HG02759 (cell line): Measurements from ENCODE around the gene SORCS3.
A peak's percentile ranks its signal among the peaks of the same experiment; 100 is the strongest.

Experiments used
- ATAC-seq: cut with Tn5 transposase; IDR thresholded peaks from one replicate; pipeline ENCODE4 v1.9.1; 2021; ENCODE audit warnings: mild to moderate bottlenecking, moderate library complexity; ENCODE audit not compliant: unreplicated experiment

The SORCS3 gene

GRCh38 chr10:104642658-104643302, 1.7 kb downstream of the SORCS3 start:
- ATAC-seq, result peak; percentile 42

GRCh38 chr10:104643303-104643663, 2.2 kb downstream of the SORCS3 start:
- ATAC-seq, result no peak

GRCh38 chr10:104646146-104646545, 5.1 kb downstream of the SORCS3 start:
- ATAC-seq, result no peak

- no peak for ATAC-seq
These were observed 7.3 kb downstream of the SORCS3 start for GRCh38 chr10:104648421-104648820.

- ATAC-seq, result no peak
These were observed 9.0 kb downstream of the SORCS3 start for GRCh38 chr10:104650072-104650471.

- no peak for ATAC-seq
These were observed 9.7 kb downstream of the SORCS3 start for GRCh38 chr10:104650635-104651331.

- no peak for ATAC-seq
These were observed 15.9 kb downstream of the SORCS3 start for GRCh38 chr10:104657036-104657435.

GRCh38 chr10:104657457-104657856, 16.4 kb downstream of the SORCS3 start:
- no peak for ATAC-seq

GRCh38 chr10:104658067-104658466, 17.0 kb downstream of the SORCS3 start:
- no peak for ATAC-seq

GRCh38 chr10:104659809-104660208, 18.7 kb downstream of the SORCS3 start:
- no peak for ATAC-seq

- no peak for ATAC-seq
These were observed 22.0 kb downstream of the SORCS3 start for GRCh38 chr10:104663076-104663475.

GRCh38 chr10:104663563-104663962, 22.5 kb downstream of the SORCS3 start:
- no peak for ATAC-seq

- ATAC-seq, result no peak
These were observed 23.1 kb downstream of the SORCS3 start for GRCh38 chr10:104664205-104664604.

GRCh38 chr10:104665174-104665573, 24.1 kb downstream of the SORCS3 start:
- no peak for ATAC-seq

- no peak for ATAC-seq
These were observed 25.0 kb downstream of the SORCS3 start for GRCh38 chr10:104666106-104666505.

GRCh38 chr10:104676874-104677273, 35.8 kb downstream of the SORCS3 start:
- ATAC-seq, result no peak

- ATAC-seq, result no peak
These were observed 37.6 kb downstream of the SORCS3 start for GRCh38 chr10:104678658-104679057.

- ATAC-seq, result no peak
These were observed 39.6 kb downstream of the SORCS3 start for GRCh38 chr10:104680467-104681401.

GRCh38 chr10:104681485-104681884, 40.4 kb downstream of the SORCS3 start:
- no peak for ATAC-seq

GRCh38 chr10:104683567-104683966, 42.5 kb downstream of the SORCS3 start:
- no peak for ATAC-seq

GRCh38 chr10:104686829-104687228, 45.7 kb downstream of the SORCS3 start:
- no peak for ATAC-seq
